Memory B cell (primary cell): ENCODE measurements around the gene KIR2DL1.
"Not testable (repeated sequence)": the region's sequence is repeated elsewhere in the genome, so short reads cannot be mapped to it uniquely, and the experiment has no call there.

ENCODE experiments used
- ATAC-seq: fragments of 150-1000 bp; cut with Tn5 transposase; 2 replicates; pipeline ENCODE4 v1.10.0; 2021; ENCODE audit warnings: low read depth, mild to moderate bottlenecking, moderate library complexity
- DNase-seq, 2 donors: peaks; one replicate each; pipeline ENCODE4 v3.0.0; 2022; ENCODE audit warnings: low spot score in 2 of 2
- H3K27ac Mint-ChIP-seq: one replicate; pipeline ENCODE4 v1.8.0; 2022; ENCODE audit warnings: mild to moderate bottlenecking, moderate library complexity, mixed read lengths
- H3K27me3 Mint-ChIP-seq: one replicate; pipeline ENCODE4 v1.8.0; 2022; ENCODE audit warnings: mixed read lengths
- H3K36me3 Mint-ChIP-seq: one replicate; pipeline ENCODE4 v1.8.0; 2022; ENCODE audit warnings: mild to moderate bottlenecking, mixed read lengths
- H3K4me1 Mint-ChIP-seq: one replicate; pipeline ENCODE4 v1.8.0; 2022; ENCODE audit warnings: mixed read lengths
- H3K4me3 Mint-ChIP-seq: one replicate; pipeline ENCODE4 v1.8.0; 2022; ENCODE audit warnings: mild to moderate bottlenecking, moderate library complexity, mixed read lengths
- H3K9me3 Mint-ChIP-seq: one replicate; pipeline ENCODE4 v1.8.0; 2022; ENCODE audit warnings: mixed read lengths

KIR2DL1 gene

GRCh38 chr19:54817670-54818536 lies 48.3 kb downstream of the KIR2DL1 start:
- Mint-ChIP-seq H3K27ac (no peak overlapping the region), H3K27me3 (peaks cover 14% of the 10 kb centered on the region), H3K36me3 (no peaks in the 10 kb centered on the region), H3K9me3 (no peaks in the 10 kb centered on the region), H3K4me3 (no peak overlapping the region), H3K4me1 (no peaks in the 10 kb centered on the region)
- DNase-seq (no peak), ATAC-seq (no peak)

GRCh38 chr19:54824416-54824815 lies 54.8 kb downstream of the KIR2DL1 start:
- DNase-seq, result not testable (repeated sequence)

GRCh38 chr19:54825326-54825725 lies 55.7 kb downstream of the KIR2DL1 start:
- not testable (repeated sequence) for H3K36me3 Mint-ChIP-seq, H3K4me3 Mint-ChIP-seq, DNase-seq, H3K27ac Mint-ChIP-seq, H3K9me3 Mint-ChIP-seq, H3K4me1 Mint-ChIP-seq, ATAC-seq
- H3K27me3 Mint-ChIP-seq, result peaks cover 10% of the 10 kb centered on the region

More at GRCh38 chr19:54824416-54824815, 54.8 kb downstream of the KIR2DL1 start:
- H3K4me3 Mint-ChIP-seq, H3K27me3 Mint-ChIP-seq, ATAC-seq, H3K27ac Mint-ChIP-seq, H3K9me3 Mint-ChIP-seq, H3K36me3 Mint-ChIP-seq, H3K4me1 Mint-ChIP-seq: not testable (repeated sequence)

GRCh38 chr19:54828064-54828463 lies 58.5 kb downstream of the KIR2DL1 start:
- H3K36me3 Mint-ChIP-seq, H3K4me1 Mint-ChIP-seq, H3K27ac Mint-ChIP-seq, ATAC-seq, H3K9me3 Mint-ChIP-seq, H3K4me3 Mint-ChIP-seq, DNase-seq: not testable (repeated sequence)
- peaks cover 12% of the 10 kb centered on the region for H3K27me3 Mint-ChIP-seq

GRCh38 chr19:54832496-54832895 lies 62.9 kb downstream of the KIR2DL1 start, which contains the start of gene KIR2DS4:
Gene KIR2DS4 (plus strand): TSS chr19:54832676.
- H3K4me1 Mint-ChIP-seq, H3K4me3 Mint-ChIP-seq, DNase-seq, ATAC-seq, H3K27ac Mint-ChIP-seq, H3K9me3 Mint-ChIP-seq, H3K36me3 Mint-ChIP-seq: not testable (repeated sequence)
- H3K27me3 Mint-ChIP-seq, result peaks cover 21% of the 10 kb centered on the region
